GM12878 (cell line): Measurements from ENCODE around the gene KCNG1. TPM values are rescaled to one million over a fixed set of nuclear protein-coding genes. Genes with fewer than 3 reads are reported as not detected.

Experiments
- ATAC-seq: fragments of 200-7000 bp; cut with Tn5 transposase; 3 replicates; pipeline ENCODE4 v1.9.1; 2020; ENCODE audit warnings: mild to moderate bottlenecking, moderate library complexity
- BruUV-seq: library from RNA; stranded (reverse); fragments of 400-500 nt; replicated peaks from 2 replicates; lab custom pipeline; 2021; lab: Mats Ljungman, UMichigan
- CTCF ChIA-PET: fragments of 300-600 bp; sonication (Branson Sonifier 250); formaldehyde crosslinking; extraction: SDS; loops from one replicate; lab custom pipeline; 2021; ENCODE audit warnings: inconsistent platforms; lab: Yijun Ruan, JAX
- POLR2A ChIA-PET: fragments of 350-600 bp; formaldehyde crosslinking; extraction: SDS; loops from one replicate; lab custom pipeline; 2021; ENCODE audit warnings: inconsistent platforms; lab: Charles Lee
- RAD21 ChIA-PET: fragments of 300-600 bp; sonication (Branson Sonifier 250); formaldehyde crosslinking; loops from one replicate; lab custom pipeline; 2023; ENCODE audit warnings: antibody characterized with exemption; ENCODE audit not compliant: unreplicated experiment; lab: Charles Lee
- SMC1A ChIA-PET: fragments of 300-600 bp; sonication (Branson Sonifier 250); formaldehyde crosslinking; loops from one replicate; lab custom pipeline; 2023; ENCODE audit not compliant: unreplicated experiment, uncharacterized antibody; lab: Charles Lee
- DNase-seq: peaks from one replicate; pipeline ENCODE4 v3.0.0-alpha.2; 2011; ENCODE audit warnings: low read depth, low spot score
- FAIRE-seq: peaks from 3 replicates; lab custom pipeline; 2011; peaks lifted over from hg19 to GRCh38; lab: Jason Lieb, UNC
- H2AFZ ChIP-seq: 2 replicates; pipeline ENCODE4 v1.6.0; 2011; ENCODE audit warnings: low read depth, low read length, control low read depth; ENCODE audit not compliant: control insufficient read depth
- H3K27ac ChIP-seq: 2 replicates; pipeline ENCODE4 v1.5.1; 2011; ENCODE audit warnings: control low read depth; ENCODE audit not compliant: control insufficient read depth, insufficient read depth
- H3K27me3 ChIP-seq, 2 experiments: replicated peaks in 1 of 2; 2 replicates each; pipeline versions ENCODE4 v1.6.0 to v1.6.1; 2011; ENCODE audit warnings: low read length in 1 of 2; ENCODE audit not compliant: control insufficient read depth in 2 of 2, insufficient read depth in 2 of 2
- H3K36me3 ChIP-seq, 2 experiments: 2 replicates each; pipeline ENCODE4 v1.5.1; 2011; ENCODE audit warnings: low read length in 1 of 2; ENCODE audit not compliant: control insufficient read depth in 2 of 2, insufficient read depth in 2 of 2
- H3K4me1 ChIP-seq: 2 replicates; pipeline ENCODE4 v1.6.1; 2011; ENCODE audit warnings: mild to moderate bottlenecking, low read length, moderate library complexity, mixed read lengths; ENCODE audit not compliant: control insufficient read depth, insufficient read depth
- H3K4me2 ChIP-seq: 2 replicates; pipeline ENCODE4 v1.6.0; 2011; ENCODE audit warnings: control low read depth; ENCODE audit not compliant: control insufficient read depth, insufficient read depth
- H3K4me3 ChIP-seq: fragments of 200-600 bp; sonication (generic); 2 replicates; pipeline ENCODE4 v1.5.1; 2016
- H3K79me2 ChIP-seq: 2 replicates; pipeline ENCODE4 v1.6.0; 2011; ENCODE audit warnings: low read length; ENCODE audit not compliant: control insufficient read depth, insufficient read depth
- H3K9ac ChIP-seq: 2 replicates; pipeline ENCODE4 v1.8.0; 2011; ENCODE audit warnings: low read length, control low read depth, mixed read lengths; ENCODE audit not compliant: control insufficient read depth, insufficient read depth
- H3K9me3 ChIP-seq: replicated peaks from 3 replicates; pipeline ENCODE4 v1.5.1; 2011; ENCODE audit warnings: mild to moderate bottlenecking, low read length; ENCODE audit not compliant: control insufficient read depth, insufficient read depth
- H4K20me1 ChIP-seq: 2 replicates; pipeline ENCODE4 v1.6.0; 2011; ENCODE audit not compliant: control insufficient read depth, insufficient read depth
- IRF3 ChIP-seq: fragments of 450-650 bp; IDR thresholded peaks from 2 replicates; pipeline ENCODE4 v1.6.1; 2014; ENCODE audit warnings: mild to moderate bottlenecking
- PAX8 ChIP-seq: fragments of 450-650 bp; IDR thresholded peaks from 2 replicates; pipeline ENCODE4 v1.6.1; 2017; ENCODE audit warnings: mild to moderate bottlenecking, moderate library complexity
- PBX3 ChIP-seq: IDR thresholded peaks from 2 replicates; pipeline ENCODE4 v1.6.1; 2011; ENCODE audit warnings: mild to moderate bottlenecking, low read depth, low read length, moderate library complexity; ENCODE audit not compliant: insufficient replicate concordance
- ZNF217 ChIP-seq: fragments of 450-650 bp; IDR thresholded peaks from 2 replicates; pipeline ENCODE4 v1.6.1; 2017; ENCODE audit warnings: antibody characterized with exemption, mild to moderate bottlenecking
- WGBS: methylation state at CpG from one replicate; pipeline ENCODE4 v1.1.6; 2016; ENCODE audit warnings: low lambda C conversion rate; ENCODE audit not compliant: insufficient replicate concordance, insufficient coverage; ENCODE audit errors: missing lambda C conversion rate; 5-methylcytosine and 5-hydroxymethylcytosine counted together
- in situ Hi-C: fragments of 300-500 bp; cut with MboI; formaldehyde crosslinking; loops from 9 replicates; pipeline ENCODE4 v1.14.3; 2018; ENCODE audit warnings: mixed read lengths
- intact Hi-C: fragments of 100-400 bp; cut with micrococcal nuclease; formaldehyde crosslinking; loops from one replicate; pipeline ENCODE4 v1.14.2; 2022; ENCODE audit not compliant: unreplicated experiment
- polyA plus RNA-seq, 11 experiments: library from polyadenylated mRNA; depleted of rRNA in 4 of 11; unstranded in 6 of 11; stranded (reverse) in 5 of 11; fragments of >200 nt; fragmentation: Nextera tagmentation in 4 of 11; fragmentation: Illumina TruSeq in 1 of 11; extraction: Ambion mirVana in 4 of 11; extraction: Trizol in 1 of 11; gene quantifications; 1 replicate in 1 of 11; 2 replicates in 10 of 11; pipeline versions ENCODE4 v1.2.1 to v1.2.3, GENCODE V29; 2011 to 2016; ENCODE audit warnings: inconsistent platforms in 2 of 11, missing spikeins in 2 of 11, low read depth in 1 of 11
- total RNA-seq, 4 experiments: library from RNA; depleted of rRNA in 3 of 4; stranded (reverse); fragments of >200 nt in 3 of 4; fragmentation: Illumina TruSeq in 1 of 4; extraction: Trizol in 1 of 4; gene quantifications; 2 replicates each; pipeline versions ENCODE4 v1.2.1 to v1.2.3, GENCODE V29; 2013 to 2021
- TF ChIP-seq, protein P1 (sequence below): fragments of 450-650 bp; IDR thresholded peaks from 2 replicates; pipeline ENCODE4 v1.6.1; 2017; ENCODE audit warnings: mild to moderate bottlenecking, moderate library complexity

KCNG1 gene
- total and polyA plus RNA-seq, 10 of the 15 experiments (the other 5 are each of a cell fraction or from before 2014, with no cell fraction given) = not detected

- WGBS = 12% methylated on average over 1 of the region's 1 CpG
- H3K9ac ChIP-seq = no peak overlapping the region
- H2AFZ ChIP-seq = no peak overlapping the region
- no peak overlapping the region for H3K27ac ChIP-seq
- no peak overlapping the region for H3K4me3 ChIP-seq
- no peak for FAIRE-seq
- ATAC-seq = no peak
- DNase-seq = no peak
- H3K36me3 ChIP-seq = no peaks in the 10 kb centered on the region
- ChIA-PET SMC1A (interaction anchor here (0.5 kb wide), 1 partner anchor 29 kb away, joined by 3 read pairs; no protein-coding TSS in a partner anchor), RAD21 (no interaction called here), POLR2A (no interaction called here), CTCF (interaction anchor here (0.6 kb wide), 1 partner anchor 10 kb away, joined by 3 read pairs; no protein-coding TSS in a partner anchor)
- H3K4me1 ChIP-seq = no peaks in the 10 kb centered on the region
- no peak for TF ChIP-seq PAX8
- no peak for TF ChIP-seq PBX3
- TF ChIP-seq, protein P1, sequence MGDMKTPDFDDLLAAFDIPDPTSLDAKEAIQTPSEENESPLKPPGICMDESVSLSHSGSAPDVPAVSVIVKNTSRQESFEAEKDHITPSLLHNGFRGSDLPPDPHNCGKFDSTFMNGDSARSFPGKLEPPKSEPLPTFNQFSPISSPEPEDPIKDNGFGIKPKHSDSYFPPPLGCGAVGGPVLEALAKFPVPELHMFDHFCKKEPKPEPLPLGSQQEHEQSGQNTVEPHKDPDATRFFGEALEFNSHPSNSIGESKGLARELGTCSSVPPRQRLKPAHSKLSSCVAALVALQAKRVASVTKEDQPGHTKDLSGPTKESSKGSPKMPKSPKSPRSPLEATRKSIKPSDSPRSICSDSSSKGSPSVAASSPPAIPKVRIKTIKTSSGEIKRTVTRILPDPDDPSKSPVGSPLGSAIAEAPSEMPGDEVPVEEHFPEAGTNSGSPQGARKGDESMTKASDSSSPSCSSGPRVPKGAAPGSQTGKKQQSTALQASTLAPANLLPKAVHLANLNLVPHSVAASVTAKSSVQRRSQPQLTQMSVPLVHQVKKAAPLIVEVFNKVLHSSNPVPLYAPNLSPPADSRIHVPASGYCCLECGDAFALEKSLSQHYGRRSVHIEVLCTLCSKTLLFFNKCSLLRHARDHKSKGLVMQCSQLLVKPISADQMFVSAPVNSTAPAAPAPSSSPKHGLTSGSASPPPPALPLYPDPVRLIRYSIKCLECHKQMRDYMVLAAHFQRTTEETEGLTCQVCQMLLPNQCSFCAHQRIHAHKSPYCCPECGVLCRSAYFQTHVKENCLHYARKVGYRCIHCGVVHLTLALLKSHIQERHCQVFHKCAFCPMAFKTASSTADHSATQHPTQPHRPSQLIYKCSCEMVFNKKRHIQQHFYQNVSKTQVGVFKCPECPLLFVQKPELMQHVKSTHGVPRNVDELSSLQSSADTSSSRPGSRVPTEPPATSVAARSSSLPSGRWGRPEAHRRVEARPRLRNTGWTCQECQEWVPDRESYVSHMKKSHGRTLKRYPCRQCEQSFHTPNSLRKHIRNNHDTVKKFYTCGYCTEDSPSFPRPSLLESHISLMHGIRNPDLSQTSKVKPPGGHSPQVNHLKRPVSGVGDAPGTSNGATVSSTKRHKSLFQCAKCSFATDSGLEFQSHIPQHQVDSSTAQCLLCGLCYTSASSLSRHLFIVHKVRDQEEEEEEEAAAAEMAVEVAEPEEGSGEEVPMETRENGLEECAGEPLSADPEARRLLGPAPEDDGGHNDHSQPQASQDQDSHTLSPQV = no peak
- no peak for TF ChIP-seq IRF3
- TF ChIP-seq ZNF217 = no peak
- no peaks in the 10 kb centered on the region for H3K9me3 ChIP-seq
- intact Hi-C loops = no loop called here
- H3K79me2 ChIP-seq = no peaks in the 10 kb centered on the region
- in situ Hi-C loops = no loop called here
- peaks cover 20 to 22% of the 10 kb centered on the region in 2 experiments for H3K27me3 ChIP-seq
- H4K20me1 ChIP-seq = no peaks in the 10 kb centered on the region
- no peak overlapping the region for H3K4me2 ChIP-seq
- BruUV-seq = no TSS peak
Measured at GRCh38 chr20:51024761-51025160, 1.9 kb upstream of the KCNG1 start.
